ENCODE measurements around the gene SOX2. TPM values are rescaled to one million over a fixed set of nuclear protein-coding genes. Genes with fewer than 3 reads are reported as not detected.
"Not testable (repeated sequence)": the region's sequence is repeated elsewhere in the genome, so short reads cannot be mapped to it uniquely, and the experiment has no call there.

Gene SOX2
- total RNA-seq, 1 donor from 2014 or later = not detected

GRCh38 chr3:181757694-181758306 is 46.1 kb downstream of the SOX2 start:
- no peak for DNase-seq (ENCODE audit: low read depth, low spot score)

GRCh38 chr3:181761906-181762305 is 50.2 kb downstream of the SOX2 start:
- DNase-seq (ENCODE audit: low read depth, low spot score) = no peak

GRCh38 chr3:181764033-181764432 is 52.3 kb downstream of the SOX2 start:
- DNase-seq (ENCODE audit: low read depth, low spot score) = not testable (repeated sequence)
